Mesenchymal stem cell (in vitro differentiated cells and primary cell): Measurements from ENCODE around the gene GOLT1B.
A peak's percentile ranks its signal among the peaks of the same experiment; 100 is the strongest.

Experiments used
- DNase-seq: peaks from one replicate; pipeline ENCODE4 v3.0.0-alpha.2; 2013
- H2AFZ ChIP-seq: one replicate; pipeline ENCODE4 v1.6.1; 2013; ENCODE audit warnings: low read depth, mild to moderate bottlenecking, control low read depth, inconsistent platforms, low read length, moderate library complexity
- H2AK5ac ChIP-seq: 2 replicates; pipeline ENCODE4 v1.6.1; 2013; ENCODE audit warnings: low read length, moderate library complexity, mild to moderate bottlenecking, inconsistent platforms; ENCODE audit not compliant: severe bottlenecking
- H2BK120ac ChIP-seq: one replicate; pipeline ENCODE4 v1.6.1; 2013; ENCODE audit warnings: low read depth, mild to moderate bottlenecking, inconsistent platforms, low read length, moderate library complexity
- H2BK12ac ChIP-seq, 2 experiments: one replicate each; pipeline ENCODE4 v1.6.1; 2013; ENCODE audit warnings: inconsistent platforms in 2 of 2, low read length in 2 of 2, mild to moderate bottlenecking in 2 of 2, moderate library complexity in 2 of 2, control low read depth in 1 of 2
- H2BK15ac ChIP-seq: one replicate; pipeline ENCODE4 v1.6.1; 2013; ENCODE audit warnings: mild to moderate bottlenecking, low read depth, inconsistent platforms; ENCODE audit not compliant: poor library complexity, severe bottlenecking
- H2BK5ac ChIP-seq: 2 replicates; pipeline ENCODE4 v1.6.1; 2013; ENCODE audit warnings: low read depth, mild to moderate bottlenecking, low read length, control low read depth, inconsistent platforms; ENCODE audit not compliant: poor library complexity, severe bottlenecking
- H3K14ac ChIP-seq, 2 experiments: one replicate each; pipeline ENCODE4 v1.6.1; 2013; ENCODE audit warnings: inconsistent platforms in 2 of 2, low read length in 2 of 2, control low read depth in 1 of 2, mild to moderate bottlenecking in 1 of 2, moderate library complexity in 1 of 2
- H3K18ac ChIP-seq, 2 experiments: one replicate each; pipeline ENCODE4 v1.6.1; 2013; ENCODE audit warnings: inconsistent platforms in 2 of 2, low read length in 2 of 2, control low read depth in 1 of 2, low read depth in 1 of 2, mild to moderate bottlenecking in 1 of 2
- H3K23ac ChIP-seq, 2 experiments: one replicate each; pipeline ENCODE4 v1.6.1; 2013; ENCODE audit warnings: inconsistent platforms in 2 of 2, low read length in 2 of 2, mild to moderate bottlenecking in 2 of 2, moderate library complexity in 2 of 2, control low read depth in 1 of 2
- H3K27ac ChIP-seq: 2 replicates; pipeline ENCODE4 v1.5.1; 2013; ENCODE audit warnings: mild to moderate bottlenecking, moderate library complexity, low read length, control low read depth, inconsistent platforms; ENCODE audit not compliant: poor library complexity, severe bottlenecking
- H3K27me3 ChIP-seq, 2 experiments: 2 replicates each; pipeline versions ENCODE4 v1.6.1 to v1.7.0; 2013; ENCODE audit warnings: low read length in 2 of 2, mild to moderate bottlenecking in 2 of 2, moderate library complexity in 2 of 2, control low read depth in 1 of 2, inconsistent platforms in 1 of 2; ENCODE audit not compliant: control insufficient read depth in 1 of 2, insufficient read depth in 1 of 2
- H3K36me3 ChIP-seq, 2 experiments: 2 replicates each; pipeline versions ENCODE4 v1.6.1 to v1.7.0; 2013; ENCODE audit warnings: low read length in 2 of 2, control low read depth in 1 of 2, inconsistent platforms in 1 of 2, low read depth in 1 of 2, mild to moderate bottlenecking in 1 of 2; ENCODE audit not compliant: insufficient read depth in 2 of 2, control insufficient read depth in 1 of 2
- H3K4ac ChIP-seq, 2 experiments: one replicate each; pipeline ENCODE4 v1.6.1; 2013; ENCODE audit warnings: inconsistent platforms in 2 of 2, low read length in 2 of 2, mild to moderate bottlenecking in 2 of 2, moderate library complexity in 2 of 2, control low read depth in 1 of 2, low read depth in 1 of 2
- H3K4me1 ChIP-seq: 2 replicates; pipeline ENCODE4 v1.6.1; 2013; ENCODE audit warnings: low read depth, low read length, control low read depth; ENCODE audit not compliant: control insufficient read depth, insufficient read depth
- H3K4me2 ChIP-seq: 2 replicates; pipeline ENCODE4 v1.6.1; 2013; ENCODE audit warnings: low read length, mild to moderate bottlenecking, inconsistent platforms; ENCODE audit not compliant: poor library complexity, severe bottlenecking
- H3K4me3 ChIP-seq, 2 experiments: 2 replicates each; pipeline versions ENCODE4 v1.5.1 to v1.7.0; 2013; ENCODE audit warnings: low read length in 2 of 2, mild to moderate bottlenecking in 2 of 2, control low read depth in 1 of 2, low read depth in 1 of 2; ENCODE audit not compliant: insufficient read depth in 1 of 2
- H3K79me1 ChIP-seq: replicated peaks from 2 replicates; pipeline ENCODE4 v1.6.1; 2013; ENCODE audit warnings: mild to moderate bottlenecking, control low read depth, low read length, inconsistent platforms; ENCODE audit not compliant: poor library complexity, severe bottlenecking
- H3K9ac ChIP-seq: 2 replicates; pipeline ENCODE4 v1.7.0; 2013; ENCODE audit warnings: mild to moderate bottlenecking, low read length, moderate library complexity
- H3K9me3 ChIP-seq: 2 replicates; pipeline ENCODE4 v1.7.0; 2013; ENCODE audit warnings: mild to moderate bottlenecking, low read length; ENCODE audit not compliant: control insufficient read depth
- H4K8ac ChIP-seq: one replicate; pipeline ENCODE4 v1.6.1; 2013; ENCODE audit warnings: inconsistent platforms, mild to moderate bottlenecking, low read length, moderate library complexity
- H4K91ac ChIP-seq: one replicate; pipeline ENCODE4 v1.6.1; 2013; ENCODE audit warnings: mild to moderate bottlenecking, low read length, inconsistent platforms
- WGBS: methylation state at CpG from one replicate; pipeline ENCODE4 v1.1.7; 2013; ENCODE audit warnings: mixed read lengths; 5-methylcytosine and 5-hydroxymethylcytosine counted together

GOLT1B gene

DNA sequence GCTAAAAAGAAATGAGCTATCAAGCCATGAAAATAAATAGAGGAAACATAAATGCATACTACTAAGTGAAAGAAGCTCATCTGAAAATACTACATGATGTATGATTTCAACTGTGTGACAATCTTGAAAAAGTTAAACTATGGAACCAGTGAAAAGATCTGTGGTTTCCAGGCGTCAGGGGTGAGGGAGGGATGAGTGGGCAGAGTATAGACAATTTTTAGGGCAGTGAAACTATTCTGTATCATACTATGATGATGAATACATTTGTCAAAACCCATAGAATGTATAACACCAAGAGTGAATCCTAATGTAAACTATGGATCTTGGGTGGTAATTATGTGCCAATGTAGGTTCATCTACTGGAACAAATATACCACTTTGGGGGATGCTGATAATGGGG, 45.8 kb downstream of the GOLT1B start:
- no peak overlapping the region for H3K4me3 ChIP-seq
- no peak overlapping the region for H3K18ac ChIP-seq
- no peaks in the 10 kb centered on the region for H3K9me3 ChIP-seq
- H3K14ac ChIP-seq, result no peak overlapping the region
- no peak overlapping the region for H2AK5ac ChIP-seq
- no peak overlapping the region for H2BK5ac ChIP-seq
- no peak overlapping the region for H2BK15ac ChIP-seq
- H3K4ac ChIP-seq, result no peak overlapping the region
- 100% methylated on average over 1 of the region's 1 CpG for WGBS
- H4K8ac ChIP-seq, result no peak overlapping the region
- H4K91ac ChIP-seq, result no peak overlapping the region
- H2BK120ac ChIP-seq, result no peak overlapping the region
- H3K4me2 ChIP-seq, result no peak overlapping the region
- no peak overlapping the region for H2AFZ ChIP-seq
- no peaks in the 10 kb centered on the region for H3K27me3 ChIP-seq
- no peak overlapping the region for H2BK12ac ChIP-seq
- no peak for DNase-seq
- H3K23ac ChIP-seq, result no peak overlapping the region
- H3K9ac ChIP-seq, result no peak overlapping the region
- no peak overlapping the region for H3K27ac ChIP-seq
- no peaks in the 10 kb centered on the region for H3K79me1 ChIP-seq
- H3K4me1 ChIP-seq, result no peaks in the 10 kb centered on the region
- no peaks in the 10 kb centered on the region for H3K36me3 ChIP-seq

- DNase-seq, result no peak
- Histone ChIP-seq H3K36me3 (no peaks in the 10 kb centered on the region), H3K4me2 (no peak overlapping the region), H2BK120ac (no peak overlapping the region), H3K4me3 (no peak overlapping the region), H3K9ac (peak overlapping the region; percentile 32), H3K18ac (no peak overlapping the region), H4K91ac (no peak overlapping the region), H4K8ac (no peak overlapping the region), H3K4me1 (no peaks in the 10 kb centered on the region), H3K79me1 (no peaks in the 10 kb centered on the region), H3K4ac (no peak overlapping the region), H3K27ac (no peak overlapping the region), H2BK15ac (no peak overlapping the region), H3K27me3 (no peaks in the 10 kb centered on the region), H3K23ac (no peak overlapping the region), H2AK5ac (no peak overlapping the region), H2BK12ac (no peak overlapping the region), H3K14ac (no peak overlapping the region), H2BK5ac (no peak overlapping the region), H3K9me3 (no peaks in the 10 kb centered on the region), H2AFZ (no peak overlapping the region)
- WGBS, result 60% methylated on average over 3 of the region's 4 CpGs
Measured at GRCh38 chr12:21551841-21552465, 50.4 kb downstream of the GOLT1B start.

GRCh38 chr12:21552635-21553328, 51.2 kb downstream of the GOLT1B start:
- DNase-seq, result no peak
- H3K36me3 ChIP-seq, result no peaks in the 10 kb centered on the region
- H3K27me3 ChIP-seq, result no peaks in the 10 kb centered on the region
- no peak overlapping the region for H3K23ac ChIP-seq
- no peak overlapping the region for H2AFZ ChIP-seq
- H3K14ac ChIP-seq, result no peak overlapping the region
- H2BK5ac ChIP-seq, result no peak overlapping the region
- no peak overlapping the region for H4K91ac ChIP-seq
- no peaks in the 10 kb centered on the region for H3K79me1 ChIP-seq
- H3K18ac ChIP-seq, result no peak overlapping the region
- H3K27ac ChIP-seq, result no peak overlapping the region
- H4K8ac ChIP-seq, result no peak overlapping the region
- WGBS, result 76% methylated on average over 5 of the region's 6 CpGs
- H3K4ac ChIP-seq, result no peak overlapping the region
- no peak overlapping the region for H3K9ac ChIP-seq
- no peak overlapping the region for H2BK15ac ChIP-seq
- H2BK12ac ChIP-seq, result no peak overlapping the region
- H3K4me2 ChIP-seq, result no peak overlapping the region
- H2AK5ac ChIP-seq, result no peak overlapping the region
- no peak overlapping the region for H3K4me3 ChIP-seq
- H3K9me3 ChIP-seq, result no peaks in the 10 kb centered on the region
- H3K4me1 ChIP-seq, result no peaks in the 10 kb centered on the region
- H2BK120ac ChIP-seq, result no peak overlapping the region

GRCh38 chr12:21553329-21553675, 51.7 kb downstream of the GOLT1B start:
- H3K79me1 ChIP-seq, result no peaks in the 10 kb centered on the region
- no peak overlapping the region for H3K4me3 ChIP-seq
- H3K4ac ChIP-seq, result no peak overlapping the region
- no peak overlapping the region for H2BK12ac ChIP-seq
- H3K9ac ChIP-seq, result no peak overlapping the region
- H2AK5ac ChIP-seq, result no peak overlapping the region
- H3K23ac ChIP-seq, result no peak overlapping the region
- H3K4me2 ChIP-seq, result no peak overlapping the region
- H3K14ac ChIP-seq, result no peak overlapping the region
- H4K8ac ChIP-seq, result no peak overlapping the region
- no peak overlapping the region for H2BK15ac ChIP-seq
- H2BK5ac ChIP-seq, result no peak overlapping the region
- H3K9me3 ChIP-seq, result no peaks in the 10 kb centered on the region
- H3K27ac ChIP-seq, result no peak overlapping the region
- H2BK120ac ChIP-seq, result no peak overlapping the region
- DNase-seq, result no peak
- no peaks in the 10 kb centered on the region for H3K27me3 ChIP-seq
- no peak overlapping the region for H4K91ac ChIP-seq
- no peaks in the 10 kb centered on the region for H3K36me3 ChIP-seq
- no peak overlapping the region for H3K18ac ChIP-seq
- no peak overlapping the region for H2AFZ ChIP-seq
- H3K4me1 ChIP-seq, result no peaks in the 10 kb centered on the region
